Measurements from ENCODE around the gene KANK4.

Gene KANK4

DNA sequence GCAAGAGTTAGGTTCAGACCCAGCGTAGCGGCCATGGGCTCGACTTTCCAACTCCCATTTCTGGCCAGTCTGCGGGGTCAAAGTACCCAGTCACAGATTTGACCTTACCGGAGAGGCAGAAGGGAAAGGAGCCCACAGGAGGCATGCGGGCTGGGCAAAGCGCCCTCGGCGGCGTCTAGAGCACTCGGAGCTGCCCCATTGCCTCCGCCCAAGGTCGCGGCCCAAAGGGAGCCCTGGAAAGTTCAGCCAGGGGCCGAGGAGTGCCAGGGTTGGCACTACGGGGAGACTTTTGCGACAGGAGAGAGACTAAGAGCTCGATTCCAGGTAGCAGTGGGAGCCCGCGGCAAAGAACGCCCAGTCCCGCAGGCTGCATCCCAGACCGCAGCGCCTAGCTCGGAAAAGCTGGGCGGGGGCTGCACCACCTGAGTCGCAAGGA, 896 bp downstream of the KANK4 start:
- TF ChIP-seq, protein P1, sequence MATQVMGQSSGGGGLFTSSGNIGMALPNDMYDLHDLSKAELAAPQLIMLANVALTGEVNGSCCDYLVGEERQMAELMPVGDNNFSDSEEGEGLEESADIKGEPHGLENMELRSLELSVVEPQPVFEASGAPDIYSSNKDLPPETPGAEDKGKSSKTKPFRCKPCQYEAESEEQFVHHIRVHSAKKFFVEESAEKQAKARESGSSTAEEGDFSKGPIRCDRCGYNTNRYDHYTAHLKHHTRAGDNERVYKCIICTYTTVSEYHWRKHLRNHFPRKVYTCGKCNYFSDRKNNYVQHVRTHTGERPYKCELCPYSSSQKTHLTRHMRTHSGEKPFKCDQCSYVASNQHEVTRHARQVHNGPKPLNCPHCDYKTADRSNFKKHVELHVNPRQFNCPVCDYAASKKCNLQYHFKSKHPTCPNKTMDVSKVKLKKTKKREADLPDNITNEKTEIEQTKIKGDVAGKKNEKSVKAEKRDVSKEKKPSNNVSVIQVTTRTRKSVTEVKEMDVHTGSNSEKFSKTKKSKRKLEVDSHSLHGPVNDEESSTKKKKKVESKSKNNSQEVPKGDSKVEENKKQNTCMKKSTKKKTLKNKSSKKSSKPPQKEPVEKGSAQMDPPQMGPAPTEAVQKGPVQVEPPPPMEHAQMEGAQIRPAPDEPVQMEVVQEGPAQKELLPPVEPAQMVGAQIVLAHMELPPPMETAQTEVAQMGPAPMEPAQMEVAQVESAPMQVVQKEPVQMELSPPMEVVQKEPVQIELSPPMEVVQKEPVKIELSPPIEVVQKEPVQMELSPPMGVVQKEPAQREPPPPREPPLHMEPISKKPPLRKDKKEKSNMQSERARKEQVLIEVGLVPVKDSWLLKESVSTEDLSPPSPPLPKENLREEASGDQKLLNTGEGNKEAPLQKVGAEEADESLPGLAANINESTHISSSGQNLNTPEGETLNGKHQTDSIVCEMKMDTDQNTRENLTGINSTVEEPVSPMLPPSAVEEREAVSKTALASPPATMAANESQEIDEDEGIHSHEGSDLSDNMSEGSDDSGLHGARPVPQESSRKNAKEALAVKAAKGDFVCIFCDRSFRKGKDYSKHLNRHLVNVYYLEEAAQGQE (IDR thresholded peaks at IDR 0.05; ENCODE audit: low read depth), result no peak
- no peak for TF ChIP-seq EGR1 (IDR thresholded peaks at IDR 0.05)
- no peak for TF ChIP-seq YY1 (IDR thresholded peaks at IDR 0.05; ENCODE audit: low read depth)
- TF ChIP-seq CREB1 (IDR thresholded peaks at IDR 0.05; ENCODE audit: low read depth), result no peak
- no peak for TF ChIP-seq FOXM1 (IDR thresholded peaks at IDR 0.05; ENCODE audit: borderline replicate concordance, low read depth)
- no peak for TF ChIP-seq TEAD4 (IDR thresholded peaks at IDR 0.05)

DNA sequence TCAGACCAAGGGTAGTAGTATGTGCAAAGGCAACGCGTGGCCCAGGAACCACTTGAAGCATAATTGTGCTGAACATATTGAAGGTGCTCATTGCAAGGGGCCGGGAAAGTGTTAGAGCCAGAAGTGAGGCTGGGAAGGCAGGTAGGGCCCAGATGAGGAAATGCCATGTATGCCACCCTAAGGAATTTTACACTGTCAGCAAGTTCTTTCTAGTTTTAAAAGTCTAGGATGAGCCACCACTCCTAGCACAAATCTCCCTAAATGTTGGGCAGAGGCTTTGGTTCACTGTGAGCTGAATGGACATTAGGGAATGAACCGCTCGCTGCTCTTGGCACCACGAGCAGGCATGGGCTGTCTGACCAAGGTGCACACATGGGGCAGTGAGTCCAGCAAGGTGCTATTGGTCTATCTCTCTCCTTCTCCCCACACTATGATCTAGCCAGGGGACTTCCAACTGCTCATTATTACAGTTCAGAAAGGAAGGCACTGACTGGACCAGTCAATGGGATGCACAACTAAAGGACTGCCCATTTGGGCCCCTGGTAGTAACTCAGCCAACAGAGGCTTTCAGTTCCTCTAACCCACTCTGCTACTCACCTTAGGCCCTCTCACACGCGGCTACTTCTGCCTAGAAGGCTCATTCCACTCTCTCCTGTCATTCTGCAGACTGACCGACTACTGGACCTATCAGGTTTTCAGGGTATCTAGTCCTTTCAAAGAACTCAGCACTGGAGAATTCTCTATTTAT, 2.0 kb downstream of the KANK4 start:
- TF ChIP-seq YY1 (IDR thresholded peaks at IDR 0.05; ENCODE audit: low read depth), result no peak
- no peak for TF ChIP-seq NFIC (IDR thresholded peaks at IDR 0.05)
- no peak for TF ChIP-seq TEAD4 (IDR thresholded peaks at IDR 0.05)
- no peak for TF ChIP-seq EGR1 (IDR thresholded peaks at IDR 0.05)
- TF ChIP-seq, protein P2, sequence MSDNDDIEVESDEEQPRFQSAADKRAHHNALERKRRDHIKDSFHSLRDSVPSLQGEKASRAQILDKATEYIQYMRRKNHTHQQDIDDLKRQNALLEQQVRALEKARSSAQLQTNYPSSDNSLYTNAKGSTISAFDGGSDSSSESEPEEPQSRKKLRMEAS (IDR thresholded peaks at IDR 0.05), result no peak
- TF ChIP-seq, protein P3, sequence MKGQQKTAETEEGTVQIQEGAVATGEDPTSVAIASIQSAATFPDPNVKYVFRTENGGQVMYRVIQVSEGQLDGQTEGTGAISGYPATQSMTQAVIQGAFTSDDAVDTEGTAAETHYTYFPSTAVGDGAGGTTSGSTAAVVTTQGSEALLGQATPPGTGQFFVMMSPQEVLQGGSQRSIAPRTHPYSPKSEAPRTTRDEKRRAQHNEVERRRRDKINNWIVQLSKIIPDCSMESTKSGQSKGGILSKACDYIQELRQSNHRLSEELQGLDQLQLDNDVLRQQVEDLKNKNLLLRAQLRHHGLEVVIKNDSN (IDR thresholded peaks at IDR 0.05), result no peak
- TF ChIP-seq TCF12 (IDR thresholded peaks at IDR 0.05; ENCODE audit: low read depth), result no peak
- TF ChIP-seq CEBPB (IDR thresholded peaks at IDR 0.05), result no peak
- no peak for TF ChIP-seq FOXM1 (IDR thresholded peaks at IDR 0.05; ENCODE audit: borderline replicate concordance, low read depth)
- no peak for TF ChIP-seq CREB1 (IDR thresholded peaks at IDR 0.05; ENCODE audit: low read depth)
- TF ChIP-seq ZBTB7A (IDR thresholded peaks at IDR 0.05; ENCODE audit: low read depth), result no peak
- no peak for TF ChIP-seq TAF1 (IDR thresholded peaks at IDR 0.05; ENCODE audit: low read depth)
- TF ChIP-seq EP300 (IDR thresholded peaks at IDR 0.05; ENCODE audit: borderline replicate concordance), result no peak
- TF ChIP-seq, protein P1 (IDR thresholded peaks at IDR 0.05; ENCODE audit: low read depth), result no peak

DNA sequence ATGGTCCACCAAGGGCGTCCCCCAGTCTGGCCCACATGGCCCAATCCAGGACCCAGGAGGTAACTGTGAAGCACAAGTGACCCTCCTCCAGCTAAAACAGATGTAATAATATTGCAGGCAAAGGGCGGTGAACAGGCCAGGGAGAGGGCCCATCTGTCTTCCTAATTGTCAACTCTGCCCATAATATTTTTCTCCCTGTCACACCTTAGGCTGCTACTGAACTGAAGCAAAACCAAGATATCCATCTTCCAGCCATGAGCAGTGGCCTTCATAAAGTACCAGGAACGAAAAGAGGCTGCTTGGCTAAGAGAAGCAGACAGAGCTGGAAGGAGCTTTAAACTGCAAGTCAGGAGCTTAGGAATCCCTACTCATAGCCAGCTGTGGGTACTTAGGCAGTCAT, 3.1 kb downstream of the KANK4 start:
- TF ChIP-seq TEAD4 (IDR thresholded peaks at IDR 0.05), result no peak

DNA sequence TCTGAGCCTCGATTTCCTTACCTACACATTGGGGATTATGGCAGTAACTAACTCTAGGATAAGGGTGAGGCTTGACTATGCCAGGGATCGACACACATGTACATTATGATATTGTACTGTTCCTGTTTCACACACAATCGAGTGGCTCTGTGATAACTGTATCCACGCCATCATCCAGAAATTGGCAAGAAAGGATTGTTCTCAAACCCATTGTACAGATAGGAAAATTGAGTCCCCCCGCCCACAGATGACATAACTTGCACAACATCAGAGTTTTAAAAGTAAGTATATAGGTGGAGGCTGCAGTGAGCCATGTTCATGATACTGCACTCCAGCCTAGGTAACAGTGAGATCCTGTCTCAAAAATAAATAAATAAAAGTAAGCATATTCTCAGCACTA, 3.8 kb downstream of the KANK4 start:
- TF ChIP-seq, protein P3 (IDR thresholded peaks at IDR 0.05), result no peak
- TF ChIP-seq EP300 (IDR thresholded peaks at IDR 0.05; ENCODE audit: borderline replicate concordance) (no peak), NFIC (IDR thresholded peaks at IDR 0.05) (no peak), CREB1 (IDR thresholded peaks at IDR 0.05; ENCODE audit: low read depth) (no peak), CEBPB (IDR thresholded peaks at IDR 0.05) (no peak), EGR1 (IDR thresholded peaks at IDR 0.05) (no peak), RAD21 (IDR thresholded peaks at IDR 0.05; ENCODE audit: low read depth) (no peak), TCF12 (IDR thresholded peaks at IDR 0.05; ENCODE audit: low read depth) (no peak), YY1 (IDR thresholded peaks at IDR 0.05; ENCODE audit: low read depth) (no peak)
- TF ChIP-seq, protein P2 (IDR thresholded peaks at IDR 0.05), result no peak

DNA sequence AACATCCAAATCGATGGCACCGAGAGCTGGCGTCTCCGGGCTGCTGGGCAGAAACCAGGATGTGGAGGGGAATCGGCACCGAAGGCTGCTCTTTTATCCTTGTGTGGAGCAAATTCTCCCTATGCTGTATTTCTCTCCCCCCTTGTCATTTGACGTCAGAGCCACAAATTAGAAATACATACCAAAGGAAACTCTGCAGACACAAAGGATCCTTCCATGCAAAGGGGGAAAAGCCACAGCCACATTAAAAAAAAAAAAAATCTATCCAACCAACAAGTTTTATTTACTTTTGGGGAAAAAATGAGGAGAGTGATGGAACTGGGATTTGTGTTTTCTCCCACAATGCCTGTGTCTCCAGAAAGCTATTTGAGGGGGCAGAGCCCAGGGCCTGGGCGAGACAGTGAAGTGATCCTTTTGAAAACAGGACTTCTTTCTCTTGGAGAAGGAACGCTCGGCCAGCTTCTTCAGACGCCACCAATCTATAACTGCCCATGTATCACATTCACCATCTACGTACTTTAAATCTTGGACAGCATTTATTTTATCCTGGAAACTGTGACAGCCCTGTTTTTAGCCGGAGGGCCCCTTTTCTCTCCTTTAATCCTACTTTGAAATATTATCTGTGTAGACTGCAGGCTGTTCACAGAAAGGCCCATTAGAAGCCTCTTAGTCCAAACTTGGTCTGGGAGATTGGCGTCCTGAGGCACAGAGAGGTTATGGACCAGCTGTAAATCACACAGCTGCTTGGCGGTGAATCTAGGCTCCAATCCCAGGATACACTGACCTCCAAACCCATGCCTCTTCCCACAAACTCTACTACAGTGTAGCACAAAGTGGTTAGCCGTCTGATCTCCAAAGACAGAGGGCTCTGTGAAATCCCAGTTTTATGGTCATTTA, 4.5 kb downstream of the KANK4 start:
- TF ChIP-seq EP300 (IDR thresholded peaks at IDR 0.05; ENCODE audit: borderline replicate concordance), result no peak
- no peak for TF ChIP-seq CEBPB (IDR thresholded peaks at IDR 0.05)
- TF ChIP-seq, protein P2 (IDR thresholded peaks at IDR 0.05), result no peak
- no peak for TF ChIP-seq YY1 (IDR thresholded peaks at IDR 0.05; ENCODE audit: low read depth)
- no peak for TF ChIP-seq TEAD4 (IDR thresholded peaks at IDR 0.05)
- TF ChIP-seq ZBTB7A (IDR thresholded peaks at IDR 0.05; ENCODE audit: low read depth), result no peak
- no peak for TF ChIP-seq EGR1 (IDR thresholded peaks at IDR 0.05)
- TF ChIP-seq TAF1 (IDR thresholded peaks at IDR 0.05; ENCODE audit: low read depth), result no peak
- TF ChIP-seq NFIC (IDR thresholded peaks at IDR 0.05), result no peak
